ENCODE data around the gene EPN3.

Gene EPN3

DNA sequence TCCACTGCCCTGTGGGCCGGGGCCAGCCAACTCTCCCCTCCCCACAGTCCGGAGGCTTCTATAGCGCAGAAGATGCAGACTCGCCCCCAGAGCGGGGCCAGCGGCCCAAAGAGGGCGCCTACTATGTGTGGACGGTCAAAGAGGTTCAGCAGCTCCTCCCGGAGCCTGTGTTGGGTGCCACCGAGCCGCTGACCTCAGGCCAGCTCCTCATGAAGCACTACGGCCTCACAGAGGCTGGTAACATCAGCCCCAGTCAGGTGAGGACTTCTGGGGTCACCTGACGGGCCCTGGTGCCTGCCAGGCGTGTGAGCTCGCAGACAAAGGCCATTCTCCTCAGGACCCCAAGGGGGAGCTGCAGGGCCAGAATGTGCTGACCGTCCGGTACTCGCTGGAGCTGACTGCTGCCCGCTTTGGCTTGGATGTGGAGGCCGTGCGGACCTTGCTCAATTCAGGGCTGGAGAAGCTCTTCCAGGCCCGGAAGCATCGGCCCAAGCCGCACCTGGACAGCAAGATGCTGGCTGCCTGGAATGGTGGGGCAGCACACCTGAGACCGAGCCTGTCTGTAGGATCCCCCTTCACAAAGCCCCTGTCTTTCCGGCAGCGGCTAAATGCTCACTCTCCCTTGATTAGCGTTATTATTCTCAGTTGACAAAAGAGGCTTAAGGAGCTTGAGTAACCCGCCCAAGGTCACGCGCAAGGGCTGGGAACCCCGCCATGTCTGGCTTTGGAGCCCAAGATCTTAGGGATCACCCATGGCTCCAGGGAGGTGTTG is 18.3 kb downstream of the EPN3 start:
- peak; percentile 87 for DNase-seq (ENCODE audit: low spot score)

DNA sequence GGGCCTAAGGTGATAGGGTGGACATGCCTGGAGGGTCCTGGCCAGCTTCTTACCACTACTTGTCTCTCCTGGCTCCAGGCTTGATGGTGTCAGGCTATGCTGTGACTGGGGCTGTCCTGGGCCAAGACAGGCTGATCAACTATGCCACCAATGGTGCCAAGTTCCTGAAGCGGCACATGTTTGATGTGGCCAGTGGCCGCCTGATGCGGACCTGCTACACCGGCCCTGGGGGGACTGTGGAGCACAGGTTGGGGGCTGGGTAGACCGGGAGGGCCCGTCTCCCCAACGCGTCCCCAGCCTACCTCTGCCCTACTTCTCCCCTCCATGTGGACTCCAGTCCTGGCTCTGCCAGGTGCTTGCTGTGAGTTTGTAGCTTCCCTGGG is 18.9 kb downstream of the EPN3 start:
- DNase-seq (ENCODE audit: low spot score) = no peak

DNA sequence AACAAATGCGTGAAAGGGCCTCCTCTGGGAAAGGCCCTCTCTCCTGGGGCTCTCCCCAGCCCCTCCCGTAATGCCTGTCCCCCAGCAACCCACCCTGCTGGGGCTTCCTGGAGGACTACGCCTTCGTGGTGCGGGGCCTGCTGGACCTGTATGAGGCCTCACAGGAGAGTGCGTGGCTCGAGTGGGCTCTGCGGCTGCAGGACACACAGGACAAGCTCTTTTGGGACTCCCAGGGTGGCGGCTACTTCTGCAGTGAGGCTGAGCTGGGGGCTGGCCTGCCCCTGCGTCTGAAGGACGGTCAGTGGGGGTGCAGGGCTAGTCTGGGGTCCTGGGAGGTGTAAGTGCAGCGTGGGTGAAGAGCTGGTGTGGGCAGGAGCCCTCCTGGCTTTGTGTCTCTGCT is 19.3 kb downstream of the EPN3 start:
- DNase-seq (ENCODE audit: low spot score) = no peak

DNA sequence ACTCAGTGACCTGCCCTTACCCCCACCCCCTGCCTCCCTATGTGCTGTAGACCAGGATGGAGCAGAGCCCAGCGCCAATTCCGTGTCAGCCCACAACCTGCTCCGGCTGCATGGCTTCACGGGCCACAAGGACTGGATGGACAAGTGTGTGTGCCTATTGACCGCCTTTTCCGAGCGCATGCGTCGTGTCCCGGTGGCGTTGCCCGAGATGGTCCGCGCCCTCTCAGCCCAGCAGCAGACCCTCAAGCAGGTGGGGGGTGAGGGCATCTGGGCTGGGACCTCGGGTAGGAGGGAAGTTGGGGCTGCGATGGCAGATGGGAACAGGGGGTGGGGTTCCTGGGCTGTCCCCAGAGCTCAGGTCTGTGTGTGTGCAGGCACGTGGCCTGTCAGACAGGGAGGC is 21.7 kb downstream of the EPN3 start:
- no peak for DNase-seq (ENCODE audit: low spot score)

DNA sequence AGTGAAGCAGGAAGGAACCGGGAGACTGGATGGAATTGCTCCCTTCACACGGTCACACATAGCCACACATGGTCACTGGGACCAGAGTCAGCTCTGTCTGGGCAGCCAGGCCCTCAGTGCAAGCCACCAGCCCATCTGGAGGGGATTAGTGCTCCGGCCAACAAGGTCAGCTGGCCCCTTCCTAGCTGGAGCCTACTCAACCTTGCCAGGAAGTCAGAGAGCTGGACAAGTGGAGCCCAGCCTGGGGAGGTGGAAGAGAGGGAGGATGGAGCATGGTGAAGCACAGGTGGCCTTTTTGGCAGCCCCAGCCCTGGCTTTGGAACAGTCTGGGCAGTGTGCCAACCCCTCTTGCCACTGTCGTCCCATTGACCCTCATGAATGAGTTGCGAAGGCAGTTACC is 24.3 kb downstream of the EPN3 start:
- no peak for DNase-seq (ENCODE audit: low spot score)

DNA sequence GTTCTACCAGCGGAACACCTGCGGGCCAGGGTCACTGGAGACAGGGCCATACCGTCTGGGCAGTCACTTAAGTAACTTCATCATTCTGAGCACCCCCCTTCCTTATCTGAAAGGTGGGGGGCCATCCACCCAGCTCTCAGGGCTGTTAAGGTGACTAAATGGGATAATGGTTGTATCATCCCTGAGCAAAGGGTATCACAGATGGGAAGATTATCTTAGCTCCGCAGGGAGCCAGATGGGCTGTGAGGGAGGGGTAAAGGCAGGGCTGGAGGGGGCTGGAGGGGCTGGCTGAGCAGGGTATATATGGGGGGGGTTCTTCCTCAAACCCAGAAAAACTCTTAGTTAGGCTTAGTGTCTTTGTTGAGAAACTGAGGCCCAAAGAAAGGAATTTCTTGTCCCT is 25.1 kb downstream of the EPN3 start:
- no peak for DNase-seq (ENCODE audit: low spot score)

DNA sequence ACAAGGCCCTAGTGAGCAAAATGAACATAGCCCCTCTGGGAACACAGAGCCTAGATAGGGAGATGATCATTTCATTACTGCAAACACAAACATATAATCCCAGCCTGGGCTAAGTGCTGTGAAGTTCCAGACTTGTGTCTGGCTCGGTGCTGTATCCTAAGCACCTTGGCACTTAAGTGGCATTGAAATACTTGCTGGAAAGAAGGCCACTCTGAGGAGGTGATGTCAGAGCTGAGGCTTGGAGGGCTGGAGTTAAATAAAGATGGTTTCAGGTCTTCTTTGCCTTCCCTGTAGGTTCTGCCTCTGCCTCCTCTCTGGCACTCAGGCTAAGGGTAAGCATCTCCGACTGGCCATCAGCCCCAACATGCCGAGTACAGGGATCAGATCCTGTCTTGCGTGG is 25.6 kb downstream of the EPN3 start:
- DNase-seq (ENCODE audit: low spot score) = no peak

DNA sequence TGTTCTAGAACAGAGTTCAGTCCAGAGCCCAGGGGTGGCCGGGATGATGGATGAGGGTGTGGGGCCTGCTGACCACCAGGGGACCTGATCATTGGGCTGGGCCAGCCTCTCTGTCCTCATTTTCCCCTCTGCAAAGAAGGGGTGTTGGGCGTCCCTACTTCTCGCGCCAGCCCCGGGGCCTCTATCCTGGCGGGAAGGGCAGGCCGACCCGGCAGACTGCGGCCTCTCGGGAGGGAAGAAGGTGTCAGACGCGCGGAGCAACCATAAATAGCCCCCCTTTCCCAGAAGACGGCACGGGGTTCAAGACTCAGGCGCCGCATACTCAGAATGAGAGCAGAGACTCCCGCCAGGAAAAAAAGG is 26.0 kb downstream of the EPN3 start:
- no peak for DNase-seq (ENCODE audit: low spot score)

DNA sequence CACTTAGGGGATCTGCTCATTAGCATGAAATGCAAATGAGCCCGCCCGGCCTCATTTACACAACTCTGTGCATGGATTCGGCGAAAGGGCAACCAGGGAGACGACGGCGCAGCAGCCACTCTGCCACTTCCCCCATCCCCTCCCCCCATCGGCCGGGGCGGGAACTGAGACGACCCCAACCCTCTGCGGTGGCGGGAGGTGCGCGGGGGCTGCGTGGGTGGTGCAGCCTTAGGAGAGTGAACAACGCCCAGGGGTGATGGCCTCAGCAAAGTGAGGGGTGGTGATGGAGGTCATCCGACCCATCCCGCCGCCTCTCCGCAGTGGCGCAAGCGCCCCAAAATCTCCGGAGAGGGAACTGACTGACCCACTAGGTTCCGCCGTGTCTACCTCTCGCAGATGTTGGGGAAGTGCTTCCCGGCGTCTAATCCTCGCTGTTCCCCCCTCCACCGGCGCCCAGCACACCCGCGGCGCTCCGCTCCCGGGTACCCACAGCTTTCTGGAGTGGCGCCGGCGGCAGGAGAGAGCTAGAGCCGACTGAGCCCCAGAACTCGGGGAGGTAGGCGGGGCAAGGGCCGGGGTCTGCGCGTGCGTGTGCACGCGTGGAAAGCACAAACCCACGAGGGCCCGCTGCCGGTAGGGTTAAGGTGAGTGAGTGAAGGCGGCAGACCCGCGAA is 26.5 kb downstream of the EPN3 start:
- DNase-seq (ENCODE audit: low spot score) = no peak

DNA sequence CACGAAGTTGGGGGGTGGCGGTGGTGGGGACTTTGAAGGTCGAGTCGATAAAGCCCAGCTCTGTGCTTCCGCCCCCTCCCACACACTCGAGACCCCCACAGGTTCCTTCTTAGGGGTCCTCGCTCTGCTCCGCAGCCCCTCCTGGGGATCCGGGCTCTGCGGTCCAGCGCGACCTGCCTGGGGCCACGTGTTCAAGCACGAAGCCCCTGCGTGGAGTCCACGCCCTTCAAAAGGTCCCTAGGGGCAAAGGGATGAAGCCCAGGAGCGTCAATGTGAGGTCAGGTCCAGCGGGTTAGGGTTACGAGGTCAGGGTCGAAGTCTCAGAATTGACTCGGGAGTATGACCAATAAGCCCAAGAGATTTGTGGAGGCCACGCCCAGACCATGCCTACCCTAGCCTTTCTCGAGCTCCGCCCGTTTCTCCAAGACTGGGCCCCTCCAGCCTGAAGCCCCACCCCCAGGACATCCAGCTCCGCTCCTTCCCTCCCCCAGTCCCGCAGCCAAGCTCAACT is 27.2 kb downstream of the EPN3 start:
- peak; percentile 48 for DNase-seq (ENCODE audit: low spot score)

DNA sequence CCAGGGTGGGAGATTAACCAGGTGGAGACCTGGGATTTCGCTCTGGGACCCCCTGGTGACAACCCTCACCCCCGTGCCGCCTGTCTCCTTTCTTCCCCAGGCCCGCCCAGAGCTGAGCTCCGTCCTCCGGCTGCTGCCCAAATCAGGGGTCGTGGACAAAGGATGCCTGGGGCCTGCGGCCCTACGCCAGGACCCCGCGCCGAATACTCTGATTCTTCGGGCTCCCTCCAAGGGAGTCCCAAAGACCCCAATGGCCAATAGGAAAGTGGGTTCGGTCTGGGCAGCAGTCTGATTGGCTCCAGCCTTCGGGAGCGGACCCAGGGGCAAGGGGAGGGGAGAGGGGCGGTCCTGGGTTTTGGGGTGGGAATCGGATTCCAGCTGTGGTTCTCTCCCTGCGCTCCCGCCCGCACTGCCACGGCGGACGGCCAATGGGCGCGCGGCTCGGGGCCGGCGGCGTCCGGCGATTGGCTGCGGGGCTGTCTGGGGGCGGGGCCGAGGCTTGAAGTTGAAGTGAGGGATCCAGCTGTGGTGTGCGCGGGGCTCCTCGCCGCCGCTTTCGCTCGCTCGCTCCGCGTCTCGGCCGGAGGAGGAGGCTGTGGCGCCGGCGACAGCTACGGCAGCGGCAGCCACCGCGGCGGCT is 27.8 kb downstream of the EPN3 start, which contains the start of gene CACNA1G:
Gene CACNA1G, plus strand, starts transcription at position 531 of the 640 bp plus-strand sequence. CDS start 745 bp downstream, outside the sequence.
- DNase-seq (ENCODE audit: low spot score) = peak; percentile 97

DNA sequence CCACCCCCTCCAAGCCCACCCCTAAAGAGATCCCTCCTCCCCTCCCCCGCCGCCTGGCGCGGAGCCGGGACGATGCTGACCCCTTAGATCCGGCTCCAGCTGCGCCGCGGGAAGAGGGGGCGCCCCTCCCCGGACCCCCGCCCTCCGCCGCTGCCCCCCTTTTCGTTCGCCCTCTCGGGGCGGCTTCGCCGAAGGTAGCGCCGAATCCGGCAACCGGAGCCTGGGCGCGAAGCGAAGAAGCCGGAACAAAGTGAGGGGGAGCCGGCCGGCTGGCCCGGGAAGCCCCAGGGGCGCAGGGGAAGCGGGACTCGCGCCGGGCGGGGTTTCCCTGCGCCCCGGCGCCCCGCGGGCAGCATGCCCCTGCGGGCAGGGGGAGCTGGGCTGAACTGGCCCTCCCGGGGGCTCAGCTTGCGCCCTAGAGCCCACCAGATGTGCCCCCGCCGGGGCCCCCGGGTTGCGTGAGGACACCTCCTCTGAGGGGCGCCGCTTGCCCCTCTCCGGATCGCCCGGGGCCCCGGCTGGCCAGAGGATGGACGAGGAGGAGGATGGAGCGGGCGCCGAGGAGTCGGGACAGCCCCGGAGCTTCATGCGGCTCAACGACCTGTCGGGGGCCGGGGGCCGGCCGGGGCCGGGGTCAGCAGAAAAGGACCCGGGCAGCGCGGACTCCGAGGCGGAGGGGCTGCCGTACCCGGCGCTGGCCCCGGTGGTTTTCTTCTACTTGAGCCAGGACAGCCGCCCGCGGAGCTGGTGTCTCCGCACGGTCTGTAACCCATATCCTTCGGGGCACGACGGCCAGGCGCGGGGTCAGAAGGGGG is 28.6 kb downstream of the EPN3 start:
- no peak for DNase-seq (ENCODE audit: low spot score)

DNA sequence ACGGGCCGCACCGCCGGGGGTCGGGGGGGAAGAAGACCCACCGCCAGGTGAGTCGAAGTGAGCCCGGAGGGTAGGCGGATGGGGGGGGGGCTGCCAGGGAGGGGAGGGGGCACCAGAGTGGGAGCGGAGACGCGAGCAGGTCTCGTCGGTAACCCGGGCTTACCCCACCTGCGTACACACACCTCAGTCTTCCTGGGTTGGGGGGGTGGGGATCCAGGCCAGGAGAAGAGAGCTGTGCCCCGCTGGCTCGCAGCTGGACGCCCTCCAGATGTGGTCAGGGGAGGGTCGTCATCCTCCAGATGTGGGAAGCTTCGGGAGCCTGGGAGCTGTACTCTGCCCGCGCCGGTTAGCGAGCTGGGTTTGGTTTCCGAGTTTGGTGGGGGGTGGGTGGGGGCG is 29.2 kb downstream of the EPN3 start:
- DNase-seq (ENCODE audit: low spot score) = no peak

DNA sequence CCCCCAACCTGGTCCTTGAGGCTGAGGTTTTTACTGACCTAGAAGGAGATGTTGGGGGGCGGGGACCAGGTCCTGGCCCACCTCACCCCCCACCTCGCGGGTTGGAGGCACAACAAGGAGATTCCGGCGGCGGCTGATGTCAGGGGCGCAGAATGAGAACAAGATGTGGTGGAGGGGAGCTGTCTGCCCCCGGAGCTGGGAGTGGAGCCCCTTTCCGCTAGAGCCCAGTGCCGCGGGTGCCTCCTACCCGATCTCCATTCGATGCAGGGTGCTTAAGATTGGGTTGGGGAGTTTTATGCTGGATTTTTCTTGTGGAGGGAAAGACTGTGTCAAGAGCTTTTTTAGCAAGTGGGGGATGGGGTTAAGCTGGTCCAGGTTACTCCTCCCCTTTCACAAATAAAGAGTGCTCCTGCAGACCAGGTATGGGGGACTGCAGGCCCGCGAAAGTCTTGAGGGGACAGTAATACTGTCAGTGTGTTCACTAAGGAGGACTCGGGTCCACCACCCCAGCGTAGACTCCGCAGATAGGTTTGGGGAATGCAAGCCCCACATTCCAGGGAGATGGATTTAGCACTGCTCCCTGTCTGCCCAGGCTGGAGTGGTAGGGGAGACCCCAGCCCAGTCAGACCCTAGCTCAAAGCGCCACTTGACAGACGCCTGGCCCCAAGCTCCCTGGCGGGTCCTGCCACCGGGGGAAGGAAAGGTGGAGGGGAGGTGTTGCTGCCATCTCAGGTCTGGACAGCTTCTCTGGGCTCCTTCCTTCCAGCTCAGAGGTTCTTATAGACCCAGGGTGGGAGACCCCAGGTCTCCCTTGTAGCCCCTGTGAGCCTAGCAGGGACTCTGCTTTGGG is 29.9 kb downstream of the EPN3 start:
- no peak for DNase-seq (ENCODE audit: low spot score)

DNA sequence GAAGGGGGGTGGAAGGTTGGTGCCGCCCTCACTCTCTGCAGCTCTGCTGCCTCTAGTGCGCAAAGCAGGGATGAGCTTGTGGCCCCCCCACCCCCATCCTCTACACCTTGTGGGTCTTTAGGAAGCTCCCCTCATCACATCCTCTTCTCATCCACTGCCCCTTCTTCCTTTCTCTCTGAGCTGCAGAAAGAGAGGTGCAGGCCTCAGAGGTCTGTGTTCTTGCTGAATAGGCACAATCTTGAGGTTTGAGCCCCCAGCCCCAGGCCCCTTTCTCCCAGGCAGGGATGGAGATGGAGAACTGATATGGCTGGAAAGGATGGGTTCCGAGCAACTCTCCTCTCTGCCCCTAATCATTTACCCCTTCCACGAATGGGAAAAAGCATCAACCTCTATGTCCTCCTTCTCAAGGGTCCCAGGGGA is 30.6 kb downstream of the EPN3 start:
- no peak for DNase-seq (ENCODE audit: low spot score)

DNA sequence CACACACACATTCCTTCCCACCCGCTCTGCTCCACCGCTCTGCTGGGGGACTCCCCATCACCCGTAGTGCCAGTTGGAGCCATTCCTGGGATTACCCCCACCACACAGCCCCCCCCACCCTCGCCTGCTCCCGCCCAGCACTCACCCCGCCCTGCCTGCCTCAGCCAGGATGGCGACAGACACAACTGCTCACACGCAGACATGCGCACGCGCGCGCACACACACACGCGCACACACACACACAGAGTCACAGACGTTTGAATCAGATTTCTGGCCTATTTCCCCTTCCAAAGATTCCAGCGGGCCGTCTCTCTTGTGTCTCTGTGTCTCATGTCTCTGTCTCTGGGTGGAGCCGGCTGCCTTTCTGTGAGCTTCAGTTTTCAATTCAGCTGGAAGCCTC is 32.4 kb downstream of the EPN3 start:
- DNase-seq (ENCODE audit: low spot score) = peak; percentile 88

DNA sequence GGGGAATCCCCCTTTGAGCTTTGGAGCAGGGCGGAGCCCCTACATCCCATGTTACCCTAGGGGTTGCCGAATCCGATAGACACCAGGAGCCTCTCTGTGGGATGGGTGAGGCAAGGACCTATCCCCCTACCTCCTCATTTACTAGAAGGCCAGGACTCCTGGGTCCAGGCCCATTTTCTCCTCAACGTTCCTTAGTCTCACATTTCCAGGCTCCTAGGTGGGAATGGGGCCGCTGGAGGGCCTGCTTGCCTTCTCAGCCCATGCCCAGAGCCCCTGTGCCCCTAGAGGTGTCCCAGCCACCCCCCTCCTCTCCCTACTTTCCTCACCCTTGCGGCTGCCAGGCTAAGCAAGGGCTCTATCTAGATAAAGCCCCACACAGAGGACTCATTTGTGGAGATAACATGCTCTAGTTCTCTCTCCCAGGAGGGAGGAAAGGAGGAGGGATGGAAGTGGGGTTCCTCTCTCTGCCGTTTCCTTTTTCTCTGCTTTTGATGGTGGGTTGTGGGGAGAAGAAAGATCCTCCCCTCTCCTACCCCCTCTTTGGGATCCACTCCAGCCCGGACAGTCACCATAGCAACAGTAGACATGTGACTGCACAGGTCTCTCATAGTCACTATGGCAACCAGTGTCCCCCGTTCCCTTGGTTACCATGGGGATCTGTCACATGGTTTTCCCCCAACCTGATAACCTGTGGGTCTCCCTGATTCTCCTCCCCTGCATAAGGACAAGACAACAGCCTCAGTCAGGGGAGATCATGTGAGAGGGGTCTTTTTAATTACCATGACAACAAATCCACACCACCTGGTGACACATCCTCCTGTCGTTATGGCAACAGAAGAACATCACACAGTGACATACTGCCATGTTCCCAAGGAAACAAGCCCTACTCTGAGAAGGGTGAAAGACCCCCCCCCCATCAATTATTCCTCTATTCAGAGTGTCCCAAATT is 33.1 kb downstream of the EPN3 start:
- no peak for DNase-seq (ENCODE audit: low spot score)

DNA sequence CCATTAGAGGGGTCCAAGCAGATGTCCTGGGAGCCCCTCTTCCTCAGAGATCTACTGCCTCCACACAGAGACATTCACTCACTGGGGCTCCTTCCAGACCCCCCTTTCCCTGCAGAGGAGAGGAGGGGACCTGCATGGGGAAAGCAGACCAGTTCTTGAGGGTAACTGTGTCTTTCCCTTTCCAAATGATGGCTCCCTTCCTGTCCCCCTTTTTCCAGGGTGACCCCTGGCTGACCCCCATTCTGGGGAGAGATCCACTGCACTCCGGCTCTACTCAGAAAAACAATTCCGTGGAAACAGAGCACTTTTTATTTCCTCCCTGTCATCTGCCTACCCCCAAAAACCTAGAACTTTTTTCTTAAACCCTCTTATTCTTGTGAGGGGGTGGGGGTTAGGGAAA is 34.4 kb downstream of the EPN3 start:
- DNase-seq (ENCODE audit: low spot score) = no peak

DNA sequence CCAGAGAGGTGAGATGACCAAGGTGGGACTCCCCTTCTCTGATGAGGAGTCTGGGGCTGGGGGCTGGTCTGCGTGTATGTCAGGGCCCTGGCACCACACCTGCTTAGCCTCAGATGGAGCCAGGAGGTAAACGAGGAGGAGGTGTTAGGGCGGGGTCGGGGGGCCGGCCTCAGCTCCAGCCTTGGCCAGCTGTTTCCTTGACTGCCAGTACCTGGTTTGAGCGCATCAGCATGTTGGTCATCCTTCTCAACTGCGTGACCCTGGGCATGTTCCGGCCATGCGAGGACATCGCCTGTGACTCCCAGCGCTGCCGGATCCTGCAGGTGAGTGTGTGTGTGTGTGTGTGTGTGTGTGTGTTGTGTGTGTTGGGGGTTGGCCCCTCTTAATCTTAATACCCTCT is 36.1 kb downstream of the EPN3 start:
- DNase-seq (ENCODE audit: low spot score) = no peak

DNA sequence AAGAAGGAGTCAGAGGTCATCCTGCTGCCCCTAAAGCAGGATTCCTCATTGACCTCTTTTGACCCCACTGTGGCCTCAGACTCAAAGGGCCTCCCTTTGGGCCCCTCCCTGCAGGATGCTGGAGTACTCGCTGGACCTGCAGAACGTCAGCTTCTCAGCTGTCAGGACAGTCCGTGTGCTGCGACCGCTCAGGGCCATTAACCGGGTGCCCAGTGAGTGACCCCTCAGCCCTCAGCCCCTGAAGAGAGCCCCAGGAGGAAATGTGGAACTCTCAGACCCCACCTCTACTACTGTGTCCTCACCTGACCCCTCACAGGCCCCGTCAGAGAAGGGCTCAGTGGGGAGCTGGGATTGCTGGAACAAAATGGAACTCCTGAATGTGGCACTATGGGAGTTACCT is 37.1 kb downstream of the EPN3 start:
- no peak for DNase-seq (ENCODE audit: low spot score)

Measured in AG08395 (cell line).